Measurements from ENCODE around the gene RSPH6A. TPM values are rescaled to one million over a fixed set of nuclear protein-coding genes. Genes with fewer than 3 reads are reported as not detected.
A peak's percentile ranks its signal among the peaks of the same experiment; 100 is the strongest.

RSPH6A gene
- total RNA-seq, 1 experiment from 2014 or later: 0.39 TPM

DNA sequence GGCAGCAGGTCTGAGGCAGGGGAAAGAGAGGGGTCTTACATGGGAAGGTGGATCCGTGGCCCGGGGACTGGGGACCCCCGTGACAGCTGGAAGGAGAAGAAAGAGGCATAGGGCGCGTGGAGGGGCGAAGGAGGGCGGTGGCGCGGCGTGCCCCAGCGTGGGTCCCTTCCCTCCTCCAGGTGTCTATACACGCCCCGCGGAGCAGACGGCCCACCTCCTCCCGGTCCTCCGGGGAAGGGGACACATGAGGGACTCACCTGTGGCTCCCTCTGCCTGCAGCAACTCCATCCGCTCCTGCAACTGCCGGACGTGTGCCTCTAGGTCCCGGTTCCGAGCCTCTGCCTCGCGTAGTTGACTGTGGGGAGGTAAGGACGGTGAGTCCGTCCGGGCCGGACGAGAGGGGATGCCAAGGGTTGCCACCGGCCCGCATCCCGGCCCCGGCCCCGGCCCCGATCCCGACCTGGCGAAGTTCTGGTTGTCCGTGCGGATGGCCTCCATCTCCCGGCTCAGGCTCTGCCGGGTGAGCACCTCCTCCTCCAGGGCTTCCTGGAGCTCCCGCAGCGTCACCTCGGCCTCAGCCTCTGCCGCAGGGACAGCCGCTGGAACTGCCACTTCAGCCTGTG lies 43.7 kb downstream of the RSPH6A start:
- H3F3A ChIP-seq (ENCODE audit: insufficient read depth, low read depth): peaks cover 65% of the 10 kb centered on the region; the same call in 1 of the 2 replicates
- DNase-seq: no peak
- no TSS peak for BruUV-seq (replicated peaks)
- no peaks in the 10 kb centered on the region for H4K20me1 ChIP-seq (ENCODE audit: insufficient read depth)
- no peaks in the 10 kb centered on the region for H3K9me2 ChIP-seq (ENCODE audit: insufficient read depth)
- no peaks in the 10 kb centered on the region for H3K9me3 ChIP-seq (ENCODE audit: insufficient read depth, low read depth)
- intact Hi-C loops (cut with micrococcal nuclease; ENCODE audit: unreplicated experiment): no loop called here
- no peak overlapping the region for H3K27ac ChIP-seq
- POLR2A ChIA-PET (ENCODE audit: unreplicated experiment): interaction anchor here (0.6 to 1.0 kb wide), 3 partner anchors 22 to 76 kb away, joined by 3 to 4 read pairs (median 3); no protein-coding TSS in a partner anchor
- no peaks in the 10 kb centered on the region for H3K27me3 ChIP-seq (ENCODE audit: insufficient read depth, low read depth)
- H3K79me2 ChIP-seq (ENCODE audit: low read depth): no peaks in the 10 kb centered on the region
- TF ChIP-seq EZH2 (IDR thresholded peaks at IDR 0.05; ENCODE audit: low read depth): no peak
- TF ChIP-seq, protein P1, sequence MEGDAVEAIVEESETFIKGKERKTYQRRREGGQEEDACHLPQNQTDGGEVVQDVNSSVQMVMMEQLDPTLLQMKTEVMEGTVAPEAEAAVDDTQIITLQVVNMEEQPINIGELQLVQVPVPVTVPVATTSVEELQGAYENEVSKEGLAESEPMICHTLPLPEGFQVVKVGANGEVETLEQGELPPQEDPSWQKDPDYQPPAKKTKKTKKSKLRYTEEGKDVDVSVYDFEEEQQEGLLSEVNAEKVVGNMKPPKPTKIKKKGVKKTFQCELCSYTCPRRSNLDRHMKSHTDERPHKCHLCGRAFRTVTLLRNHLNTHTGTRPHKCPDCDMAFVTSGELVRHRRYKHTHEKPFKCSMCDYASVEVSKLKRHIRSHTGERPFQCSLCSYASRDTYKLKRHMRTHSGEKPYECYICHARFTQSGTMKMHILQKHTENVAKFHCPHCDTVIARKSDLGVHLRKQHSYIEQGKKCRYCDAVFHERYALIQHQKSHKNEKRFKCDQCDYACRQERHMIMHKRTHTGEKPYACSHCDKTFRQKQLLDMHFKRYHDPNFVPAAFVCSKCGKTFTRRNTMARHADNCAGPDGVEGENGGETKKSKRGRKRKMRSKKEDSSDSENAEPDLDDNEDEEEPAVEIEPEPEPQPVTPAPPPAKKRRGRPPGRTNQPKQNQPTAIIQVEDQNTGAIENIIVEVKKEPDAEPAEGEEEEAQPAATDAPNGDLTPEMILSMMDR (conservative IDR thresholded peaks at IDR 0.05): no peak
- no peak overlapping the region for H2AFZ ChIP-seq
- peaks cover 9% of the 10 kb centered on the region; the same call in 1 of the 2 replicates for H3K36me3 ChIP-seq (ENCODE audit: low read depth)
- peaks cover 16% of the 10 kb centered on the region for H3K4me1 ChIP-seq (replicated peaks; ENCODE audit: insufficient read depth)
- H3K4me2 ChIP-seq: no peak overlapping the region
- no peak overlapping the region for H3K4me3 ChIP-seq
- CTCF ChIA-PET: interaction anchor here (0.5 to 0.7 kb wide), 2 partner anchors 11 to 744 kb away, joined by 3 to 5 read pairs; partner anchors contain the start of gene DMPK

DNA sequence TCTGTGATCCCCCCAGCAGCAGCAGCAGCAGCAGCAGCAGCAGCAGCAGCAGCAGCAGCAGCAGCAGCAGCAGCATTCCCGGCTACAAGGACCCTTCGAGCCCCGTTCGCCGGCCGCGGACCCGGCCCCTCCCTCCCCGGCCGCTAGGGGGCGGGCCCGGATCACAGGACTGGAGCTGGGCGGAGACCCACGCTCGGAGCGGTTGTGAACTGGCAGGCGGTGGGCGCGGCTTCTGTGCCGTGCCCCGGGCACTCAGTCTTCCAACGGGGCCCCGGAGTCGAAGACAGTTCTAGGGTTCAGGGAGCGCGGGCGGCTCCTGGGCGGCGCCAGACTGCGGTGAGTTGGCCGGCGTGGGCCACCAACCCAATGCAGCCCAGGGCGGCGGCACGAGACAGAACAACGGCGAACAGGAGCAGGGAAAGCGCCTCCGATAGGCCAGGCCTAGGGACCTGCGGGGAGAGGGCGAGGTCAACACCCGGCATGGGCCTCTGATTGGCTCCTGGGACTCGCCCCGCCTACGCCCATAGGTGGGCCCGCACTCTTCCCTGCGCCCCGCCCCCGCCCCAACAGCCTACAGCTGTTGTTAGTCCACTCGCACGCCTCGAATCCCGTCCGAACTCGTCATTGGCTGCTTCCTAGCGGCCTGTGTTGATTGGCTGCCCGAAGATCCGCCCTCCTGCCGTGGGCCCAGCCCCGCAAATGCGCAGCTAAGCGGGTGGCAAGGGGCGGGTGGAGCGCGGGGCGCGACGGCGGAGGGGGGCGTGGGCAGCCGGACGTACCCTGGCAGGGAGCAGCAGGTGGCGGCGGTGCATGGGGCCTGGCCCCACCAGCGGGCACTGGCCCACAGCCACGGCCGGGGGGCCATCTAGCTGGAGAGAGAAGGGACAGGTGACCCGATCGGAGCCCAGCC lies 44.7 kb downstream of the RSPH6A start:
- POLR2A ChIA-PET (ENCODE audit: unreplicated experiment): no interaction called here
- CTCF ChIA-PET: interaction anchor here (0.6 to 1.5 kb wide), 7 partner anchors 12 to 93 kb away, joined by 3 to 12 read pairs (median 6); partner anchors contain the start of genes DMPK, FBXO46 and RSPH6A
- Histone ChIP-seq H3F3A (ENCODE audit: insufficient read depth, low read depth) (peaks cover 64% of the 10 kb centered on the region; the same call in 1 of the 2 replicates), H3K27me3 (ENCODE audit: insufficient read depth, low read depth) (no peaks in the 10 kb centered on the region), H3K4me2 (peak overlapping the region; percentile 87), H3K4me3 (peak overlapping the region; percentile 58), H3K36me3 (ENCODE audit: low read depth) (peaks cover 9% of the 10 kb centered on the region; the same call in 1 of the 2 replicates), H4K20me1 (ENCODE audit: insufficient read depth) (no peaks in the 10 kb centered on the region), H3K9me2 (ENCODE audit: insufficient read depth) (no peaks in the 10 kb centered on the region), H2AFZ (no peak overlapping the region), H3K9me3 (ENCODE audit: insufficient read depth, low read depth) (no peaks in the 10 kb centered on the region), H3K4me1 (replicated peaks; ENCODE audit: insufficient read depth) (peaks cover 17% of the 10 kb centered on the region), H3K79me2 (ENCODE audit: low read depth) (no peaks in the 10 kb centered on the region), H3K27ac (0 out of 2 replicates have a peak overlapping the region, but pooled peaks have one; percentile 6)
- no peak for TF ChIP-seq EZH2 (IDR thresholded peaks at IDR 0.05; ENCODE audit: low read depth)
- TF ChIP-seq, protein P1 (conservative IDR thresholded peaks at IDR 0.05): peak; percentile 99
- no TSS peak for BruUV-seq (replicated peaks)
- intact Hi-C loops (cut with micrococcal nuclease; ENCODE audit: unreplicated experiment): loop anchor here (1.0 kb wide), 2 partner anchors 29 to 47 kb away; no protein-coding TSS in a partner anchor
- peak; percentile 79 to 92 for DNase-seq

DNA sequence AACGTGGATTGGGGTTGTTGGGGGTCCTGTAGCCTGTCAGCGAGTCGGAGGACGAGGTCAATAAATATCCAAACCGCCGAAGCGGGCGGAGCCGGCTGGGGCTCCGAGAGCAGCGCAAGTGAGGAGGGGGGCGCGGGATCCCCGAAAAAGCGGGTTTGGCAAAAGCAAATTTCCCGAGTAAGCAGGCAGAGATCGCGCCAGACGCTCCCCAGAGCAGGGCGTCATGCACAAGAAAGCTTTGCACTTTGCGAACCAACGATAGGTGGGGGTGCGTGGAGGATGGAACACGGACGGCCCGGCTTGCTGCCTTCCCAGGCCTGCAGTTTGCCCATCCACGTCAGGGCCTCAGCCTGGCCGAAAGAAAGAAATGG lies 45.3 kb downstream of the RSPH6A start:
- POLR2A ChIA-PET (ENCODE audit: unreplicated experiment): interaction anchor here (0.5 to 1.1 kb wide), 10 partner anchors 12 to 647 kb away, joined by 3 to 58 read pairs (median 8); partner anchors contain the start of genes DMPK, QPCTL and SNRPD2
- peaks cover 17% of the 10 kb centered on the region for H3K4me1 ChIP-seq (replicated peaks; ENCODE audit: insufficient read depth)
- H3K4me2 ChIP-seq: peak overlapping the region; percentile 87
- no peaks in the 10 kb centered on the region for H3K9me3 ChIP-seq (ENCODE audit: insufficient read depth, low read depth)
- peak overlapping the region; percentile 58 for H3K4me3 ChIP-seq
- H3K9me2 ChIP-seq (ENCODE audit: insufficient read depth): no peaks in the 10 kb centered on the region
- H3K27me3 ChIP-seq (ENCODE audit: insufficient read depth, low read depth): no peaks in the 10 kb centered on the region
- peaks cover 8% of the 10 kb centered on the region; the same call in 1 of the 2 replicates for H3K36me3 ChIP-seq (ENCODE audit: low read depth)
- H3K79me2 ChIP-seq (ENCODE audit: low read depth): no peaks in the 10 kb centered on the region
- TF ChIP-seq, protein P1 (conservative IDR thresholded peaks at IDR 0.05): no peak
- no peak for TF ChIP-seq EZH2 (IDR thresholded peaks at IDR 0.05; ENCODE audit: low read depth)
- no peaks in the 10 kb centered on the region for H4K20me1 ChIP-seq (ENCODE audit: insufficient read depth)
- 0 out of 2 replicates have a peak overlapping the region, but pooled peaks have one; percentile 6 for H3K27ac ChIP-seq
- DNase-seq: no peak
- no peak overlapping the region for H2AFZ ChIP-seq
- peaks cover 65% of the 10 kb centered on the region; the same call in 1 of the 2 replicates for H3F3A ChIP-seq (ENCODE audit: insufficient read depth, low read depth)
- intact Hi-C loops (cut with micrococcal nuclease; ENCODE audit: unreplicated experiment): loop anchor here (1.0 to 5.0 kb wide), 8 partner anchors 11 to 348 kb away; partner anchors contain the start of genes ERCC1, FBXO46 and QPCTL
- CTCF ChIA-PET: interaction anchor here (0.5 to 1.5 kb wide), 15 partner anchors 13 to 159 kb away, joined by 3 to 12 read pairs (median 4); partner anchors contain the start of genes FBXO46, QPCTL and RSPH6A
- BruUV-seq (replicated peaks): no TSS peak

Data from PC-9 (cell line).